ENCODE measurements around the gene MAP4. TPM values are rescaled to one million over a fixed set of nuclear protein-coding genes. Genes with fewer than 3 reads are reported as not detected.
A peak's percentile ranks its signal among the peaks of the same experiment; 100 is the strongest.

Gene MAP4
- total RNA-seq, 2 donors from 2014 or later, result 152 to 169 TPM

DNA sequence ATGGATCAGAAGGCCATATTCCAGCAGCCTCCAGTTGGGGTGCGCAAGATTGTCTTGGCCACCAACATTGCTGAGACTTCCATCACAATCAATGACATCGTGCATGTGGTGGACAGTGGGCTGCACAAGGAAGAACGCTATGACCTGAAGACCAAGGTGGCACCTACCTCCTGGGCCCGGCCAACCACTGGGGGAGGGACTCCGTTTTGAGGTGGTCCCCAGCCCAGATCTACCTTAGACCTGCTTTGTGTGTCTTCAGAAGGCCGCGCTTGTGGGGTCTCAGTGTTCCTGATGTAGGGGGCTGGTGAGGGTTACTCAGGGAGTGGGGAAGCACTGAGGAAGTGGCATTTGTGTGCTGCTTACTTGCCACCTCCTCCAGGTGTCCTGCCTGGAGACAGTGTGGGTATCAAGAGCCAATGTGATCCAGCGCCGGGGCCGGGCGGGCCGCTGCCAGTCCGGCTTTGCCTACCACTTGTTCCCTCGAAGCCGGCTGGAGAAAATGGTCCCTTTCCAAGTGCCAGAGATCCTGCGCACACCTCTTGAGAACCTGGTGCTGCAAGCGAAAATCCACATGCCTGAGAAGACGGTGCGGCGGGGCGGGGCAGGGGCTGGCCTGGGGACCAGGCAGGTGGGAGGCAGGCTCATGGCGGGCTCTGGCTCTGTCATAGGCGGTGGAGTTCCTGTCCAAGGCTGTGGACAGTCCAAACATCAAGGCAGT lies 168.3 kb downstream of the MAP4 start:
- no peak overlapping the region for H3K9ac ChIP-seq (ENCODE audit: extremely low read depth, low read length, poor library complexity, severe bottlenecking)
- no peak overlapping the region for H3K4me3 Mint-ChIP-seq
- H3K9me3 ChIP-seq (ENCODE audit: control insufficient read depth, low read length), result no peaks in the 10 kb centered on the region
- H3K27ac ChIP-seq (ENCODE audit: low read depth, low read length), result no peak overlapping the region
- DNase-seq, result no peak
- no peaks in the 10 kb centered on the region for H3K9me3 Mint-ChIP-seq
- peaks cover 11% of the 10 kb centered on the region for H3K4me1 Mint-ChIP-seq
- peaks cover 74% of the 10 kb centered on the region for H3K36me3 Mint-ChIP-seq (ENCODE audit: low read depth)
- H3K4me3 ChIP-seq (ENCODE audit: low read length), result no peak overlapping the region
- no peak overlapping the region for H3K27ac Mint-ChIP-seq
- TF ChIP-seq, protein P1, sequence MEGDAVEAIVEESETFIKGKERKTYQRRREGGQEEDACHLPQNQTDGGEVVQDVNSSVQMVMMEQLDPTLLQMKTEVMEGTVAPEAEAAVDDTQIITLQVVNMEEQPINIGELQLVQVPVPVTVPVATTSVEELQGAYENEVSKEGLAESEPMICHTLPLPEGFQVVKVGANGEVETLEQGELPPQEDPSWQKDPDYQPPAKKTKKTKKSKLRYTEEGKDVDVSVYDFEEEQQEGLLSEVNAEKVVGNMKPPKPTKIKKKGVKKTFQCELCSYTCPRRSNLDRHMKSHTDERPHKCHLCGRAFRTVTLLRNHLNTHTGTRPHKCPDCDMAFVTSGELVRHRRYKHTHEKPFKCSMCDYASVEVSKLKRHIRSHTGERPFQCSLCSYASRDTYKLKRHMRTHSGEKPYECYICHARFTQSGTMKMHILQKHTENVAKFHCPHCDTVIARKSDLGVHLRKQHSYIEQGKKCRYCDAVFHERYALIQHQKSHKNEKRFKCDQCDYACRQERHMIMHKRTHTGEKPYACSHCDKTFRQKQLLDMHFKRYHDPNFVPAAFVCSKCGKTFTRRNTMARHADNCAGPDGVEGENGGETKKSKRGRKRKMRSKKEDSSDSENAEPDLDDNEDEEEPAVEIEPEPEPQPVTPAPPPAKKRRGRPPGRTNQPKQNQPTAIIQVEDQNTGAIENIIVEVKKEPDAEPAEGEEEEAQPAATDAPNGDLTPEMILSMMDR (conservative IDR thresholded peaks at IDR 0.05), result no peak
- H3K36me3 ChIP-seq (ENCODE audit: control insufficient read depth, insufficient read depth, low read length), result peaks cover 94% of the 10 kb centered on the region
- no peaks in the 10 kb centered on the region for H3K27me3 ChIP-seq (ENCODE audit: control insufficient read depth, insufficient read depth, low read length, poor library complexity, severe bottlenecking)
- peaks cover 3% of the 10 kb centered on the region for H3K4me1 ChIP-seq (ENCODE audit: control insufficient read depth, insufficient read depth, low read length)
- 95 to 97% methylated on average over 19 to 23 of the region's 23 CpGs for WGBS, 2 experiments (ENCODE audit: insufficient coverage in 1 of 2, insufficient read length in 1 of 2)
- H3K27me3 Mint-ChIP-seq (ENCODE audit: insufficient read depth), result no peaks in the 10 kb centered on the region

DNA sequence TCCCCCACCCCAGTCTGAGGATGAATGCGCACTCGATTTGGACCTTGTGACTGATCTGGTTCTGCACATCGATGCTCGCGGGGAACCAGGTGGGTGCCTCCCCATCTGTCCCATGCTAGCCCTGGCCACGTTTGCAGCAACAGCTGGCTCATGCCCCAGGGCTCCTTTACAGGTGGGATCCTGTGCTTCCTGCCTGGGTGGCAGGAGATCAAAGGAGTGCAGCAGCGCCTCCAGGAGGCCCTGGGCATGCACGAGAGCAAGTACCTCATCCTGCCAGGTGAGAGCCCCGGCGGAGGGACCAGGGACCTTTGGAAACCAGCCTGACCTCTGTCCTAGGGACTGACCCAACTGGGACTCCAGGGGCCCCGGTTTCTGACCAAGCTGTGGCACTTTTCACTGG lies 169.0 kb downstream of the MAP4 start:
- no peak overlapping the region for H3K4me3 Mint-ChIP-seq
- no peaks in the 10 kb centered on the region for H3K27me3 Mint-ChIP-seq (ENCODE audit: insufficient read depth)
- H3K27ac ChIP-seq (ENCODE audit: low read depth, low read length), result no peak overlapping the region
- H3K9me3 ChIP-seq (ENCODE audit: control insufficient read depth, low read length), result no peaks in the 10 kb centered on the region
- H3K9ac ChIP-seq (ENCODE audit: extremely low read depth, low read length, poor library complexity, severe bottlenecking), result no peak overlapping the region
- H3K4me3 ChIP-seq (ENCODE audit: low read length), result no peak overlapping the region
- peaks cover 18% of the 10 kb centered on the region for H3K4me1 Mint-ChIP-seq
- 93 to 95% methylated on average over 10 to 11 of the region's 11 CpGs for WGBS, 2 experiments (ENCODE audit: insufficient coverage in 1 of 2, insufficient read length in 1 of 2)
- TF ChIP-seq, protein P1 (conservative IDR thresholded peaks at IDR 0.05), result peak; percentile 46
- DNase-seq, result peak; percentile 81
- no peaks in the 10 kb centered on the region for H3K9me3 Mint-ChIP-seq
- H3K36me3 ChIP-seq (ENCODE audit: control insufficient read depth, insufficient read depth, low read length), result peaks cover 95% of the 10 kb centered on the region
- peak overlapping the region; percentile 56 for H3K27ac Mint-ChIP-seq
- peaks cover 8% of the 10 kb centered on the region for H3K4me1 ChIP-seq (ENCODE audit: control insufficient read depth, insufficient read depth, low read length)
- H3K36me3 Mint-ChIP-seq (ENCODE audit: low read depth), result peaks cover 75% of the 10 kb centered on the region
- H3K27me3 ChIP-seq (ENCODE audit: control insufficient read depth, insufficient read depth, low read length, poor library complexity, severe bottlenecking), result no peaks in the 10 kb centered on the region

DNA sequence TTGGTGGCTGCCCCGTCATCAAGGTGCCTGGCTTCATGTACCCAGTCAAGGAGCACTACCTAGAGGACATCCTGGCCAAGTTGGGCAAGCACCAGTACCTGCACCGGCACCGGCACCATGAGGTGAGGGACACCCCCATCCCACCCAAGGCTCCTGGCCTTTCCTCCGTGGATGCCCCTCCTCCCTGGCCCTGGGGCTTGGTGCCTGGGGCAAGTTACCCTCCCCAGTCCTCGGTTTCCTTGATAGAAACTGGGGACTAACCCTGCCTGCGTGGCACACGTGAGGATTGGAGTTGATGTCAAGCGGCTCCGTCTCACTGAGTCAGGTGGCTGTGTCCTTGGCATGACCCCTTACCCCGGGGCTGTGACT lies 169.4 kb downstream of the MAP4 start:
- no peak for DNase-seq
- 96 to 97% methylated on average over 7 to 10 of the region's 10 CpGs for WGBS, 2 experiments (ENCODE audit: insufficient coverage in 1 of 2, insufficient read length in 1 of 2)
- no peaks in the 10 kb centered on the region for H3K9me3 ChIP-seq (ENCODE audit: control insufficient read depth, low read length)
- H3K9ac ChIP-seq (ENCODE audit: extremely low read depth, low read length, poor library complexity, severe bottlenecking), result no peak overlapping the region
- Mint-ChIP-seq H3K27ac (peak overlapping the region; percentile 56), H3K36me3 (ENCODE audit: low read depth) (peaks cover 76% of the 10 kb centered on the region), H3K9me3 (no peaks in the 10 kb centered on the region), H3K4me1 (peaks cover 22% of the 10 kb centered on the region), H3K4me3 (no peak overlapping the region), H3K27me3 (ENCODE audit: insufficient read depth) (no peaks in the 10 kb centered on the region)
- no peaks in the 10 kb centered on the region for H3K27me3 ChIP-seq (ENCODE audit: control insufficient read depth, insufficient read depth, low read length, poor library complexity, severe bottlenecking)
- no peak overlapping the region for H3K4me3 ChIP-seq (ENCODE audit: low read length)
- H3K27ac ChIP-seq (ENCODE audit: low read depth, low read length), result no peak overlapping the region
- peaks cover 8% of the 10 kb centered on the region for H3K4me1 ChIP-seq (ENCODE audit: control insufficient read depth, insufficient read depth, low read length)
- H3K36me3 ChIP-seq (ENCODE audit: control insufficient read depth, insufficient read depth, low read length), result peaks cover 96% of the 10 kb centered on the region
- TF ChIP-seq, protein P1 (conservative IDR thresholded peaks at IDR 0.05), result no peak
